ENCODE data around the gene VASH2.

- TF ChIP-seq CTCF (IDR thresholded peaks at IDR 0.05), result no peak
- no peak for TF ChIP-seq POLR2A (IDR thresholded peaks at IDR 0.05)
Observed at GRCh38 chr1:212951126-212951946, 995 bp downstream of the VASH2 start.

Measured in Peyer's patch (tissue), 4 donors.